HL-60/S4 (cell line): ENCODE results near the gene LENEP.
"Not testable (repeated sequence)": the region's sequence is repeated elsewhere in the genome, so short reads cannot be mapped to it uniquely, and the experiment has no call there.

Source experiments
- in situ Hi-C: fragments of 300-500 bp; cut with MboI; formaldehyde crosslinking; loops from 2 replicates; pipeline ENCODE4 v1.14.3; 2022; ENCODE audit warnings: low sequenced_read_pairs

LENEP gene

GRCh38 chr1:154974808-154975408, 18.5 kb upstream of the LENEP start:
- in situ Hi-C loops = no loop called here

GRCh38 chr1:154975409-154976059, 17.9 kb upstream of the LENEP start:
- in situ Hi-C loops = no loop called here

GRCh38 chr1:154977762-154978161, 15.6 kb upstream of the LENEP start:
- in situ Hi-C loops = not testable (repeated sequence)

GRCh38 chr1:154978360-154978759, 15.0 kb upstream of the LENEP start:
- in situ Hi-C loops = no loop called here

DNA sequence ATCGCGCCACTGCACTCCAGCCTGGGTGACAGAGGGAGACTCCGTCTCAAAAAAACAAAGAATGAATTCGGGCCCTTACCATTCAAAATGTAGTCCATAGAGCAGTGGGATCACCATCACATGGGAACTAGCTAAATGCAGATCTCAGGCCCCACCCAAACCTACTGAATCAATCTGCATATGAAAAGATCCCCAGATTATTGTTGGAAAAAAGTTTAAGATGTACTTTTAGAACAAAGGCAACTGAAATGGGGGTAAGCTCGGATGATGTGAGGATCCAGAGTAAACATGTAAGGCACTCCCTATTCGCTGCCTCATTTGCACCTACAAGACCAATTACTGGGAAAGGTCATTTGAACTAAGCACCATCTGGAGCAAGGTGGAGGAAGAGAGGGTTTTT, 11.0 kb upstream of the LENEP start:
- in situ Hi-C loops = no loop called here

DNA sequence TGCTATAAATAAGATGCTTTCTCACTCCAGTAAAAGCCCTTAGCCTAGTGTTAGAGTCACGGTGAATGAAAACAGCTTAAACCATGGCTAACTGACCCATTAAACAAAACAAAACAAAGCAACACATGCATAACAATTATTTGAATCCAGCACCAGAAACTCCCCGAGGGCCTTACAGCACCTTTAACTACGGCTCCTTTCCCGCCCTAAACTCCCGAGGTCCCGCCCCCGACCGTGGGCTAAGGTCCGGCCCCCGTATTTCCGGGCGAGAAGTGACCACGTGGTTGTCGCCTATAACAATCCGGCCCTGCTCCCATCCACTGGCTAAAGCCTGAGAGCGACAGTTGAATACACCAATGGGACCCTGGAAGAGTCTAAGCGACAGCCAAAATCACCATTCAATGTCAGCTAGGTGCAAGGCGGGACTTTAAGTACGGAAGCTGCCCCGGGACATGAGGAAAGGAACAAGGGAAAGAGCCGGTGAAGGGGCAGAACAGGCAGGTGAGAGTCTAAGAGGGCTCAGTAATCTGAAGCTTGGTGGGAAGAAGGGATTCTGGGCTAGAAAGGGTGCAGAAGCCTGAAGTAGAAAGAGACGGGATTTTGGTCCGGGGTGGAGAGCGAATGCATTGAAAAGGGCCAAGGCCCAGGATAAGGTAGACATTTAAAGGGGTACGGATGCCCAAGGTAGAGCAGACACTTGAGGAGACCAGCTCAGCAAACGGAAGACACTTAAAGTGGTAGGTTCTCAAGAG, 10.3 kb upstream of the LENEP start, which contains the start of gene FLAD1:
FLAD1 (plus strand) TSS at position 448 of the 752 bp plus-strand sequence. CDS start 351 bp downstream, outside the sequence.
- in situ Hi-C loops = no loop called here

- in situ Hi-C loops = no loop called here
Measured at GRCh38 chr1:154983776-154984466, 9.5 kb upstream of the LENEP start.

DNA sequence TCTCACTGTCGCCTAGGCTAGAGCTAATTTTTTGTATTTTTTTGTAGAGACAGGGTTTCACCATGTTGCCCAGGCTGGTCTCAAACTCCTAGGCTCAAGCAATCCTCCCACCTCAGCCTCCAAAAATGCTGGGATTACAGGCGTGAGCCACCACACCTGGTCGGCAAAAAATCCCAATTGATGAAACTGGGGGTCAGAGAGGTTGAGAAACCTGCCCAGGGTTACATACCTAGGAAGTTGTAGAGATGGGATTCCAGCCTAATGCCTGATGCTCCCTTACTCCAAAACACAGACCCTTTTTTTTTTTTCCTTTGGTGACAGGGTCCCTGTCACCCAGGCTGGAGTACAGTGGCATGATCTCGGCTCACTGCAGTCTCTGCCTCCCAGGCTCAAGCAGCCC, 6.7 kb upstream of the LENEP start:
- in situ Hi-C loops = not testable (repeated sequence)

GRCh38 chr1:154987326-154987725, 6.1 kb upstream of the LENEP start:
- in situ Hi-C loops = no loop called here

DNA sequence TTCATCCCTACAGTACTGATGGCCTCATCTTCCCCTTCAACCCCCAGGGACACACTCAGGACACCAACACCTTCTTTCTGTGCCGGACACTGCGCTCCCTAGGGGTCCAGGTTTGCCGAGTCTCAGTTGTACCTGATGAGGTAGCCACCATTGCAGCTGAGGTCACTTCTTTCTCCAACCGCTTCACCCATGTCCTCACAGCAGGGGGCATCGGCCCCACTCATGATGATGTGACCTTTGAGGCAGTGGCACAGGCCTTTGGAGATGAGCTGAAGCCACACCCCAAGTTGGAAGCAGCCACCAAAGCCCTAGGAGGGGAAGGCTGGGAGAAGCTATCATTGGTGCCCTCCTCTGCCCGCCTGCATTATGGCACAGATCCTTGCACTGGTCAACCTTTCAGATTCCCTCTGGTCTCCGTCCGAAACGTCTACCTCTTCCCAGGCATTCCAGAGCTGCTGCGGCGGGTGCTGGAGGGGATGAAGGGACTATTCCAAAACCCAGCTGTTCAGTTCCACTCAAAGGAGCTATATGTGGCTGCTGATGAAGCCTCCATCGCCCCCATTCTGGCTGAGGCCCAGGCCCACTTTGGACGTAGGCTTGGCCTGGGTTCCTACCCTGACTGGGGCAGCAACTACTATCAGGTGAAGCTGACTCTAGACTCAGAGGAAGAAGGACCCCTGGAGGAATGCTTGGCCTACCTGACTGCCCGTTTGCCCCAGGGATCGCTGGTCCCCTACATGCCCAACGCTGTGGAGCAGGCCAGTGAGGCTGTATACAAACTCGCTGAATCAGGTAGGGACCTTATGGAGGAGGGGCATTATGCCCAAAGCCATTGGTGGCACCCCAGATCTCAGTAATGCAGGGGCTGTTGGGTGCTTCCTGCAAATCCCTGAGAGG, 5.1 kb upstream of the LENEP start:
- in situ Hi-C loops = no loop called here

- in situ Hi-C loops = no loop called here
Measured at GRCh38 chr1:154989195-154989860, 4.1 kb upstream of the LENEP start.

- in situ Hi-C loops = no loop called here
Measured at GRCh38 chr1:154990276-154990675, 3.1 kb upstream of the LENEP start.

- in situ Hi-C loops = no loop called here
Measured at GRCh38 chr1:154992721-154993571, 440 bp upstream of the LENEP start.

DNA sequence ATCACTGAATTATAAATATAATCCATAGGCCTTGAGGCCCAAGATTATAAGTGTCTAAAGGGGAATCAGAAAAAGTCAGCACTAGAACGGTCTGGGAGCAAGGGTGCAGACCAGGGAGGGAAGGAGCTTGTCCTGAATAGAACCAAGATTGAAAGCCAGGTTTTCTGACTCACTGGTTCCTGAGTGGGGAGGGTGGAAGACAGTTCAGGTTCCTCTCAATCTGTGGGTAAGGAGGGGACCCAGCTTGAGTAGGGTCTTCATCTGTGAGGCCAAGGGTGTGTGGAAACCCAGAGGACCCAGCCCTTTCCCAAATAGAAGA, 842 bp downstream of the LENEP start:
- in situ Hi-C loops = no loop called here

DNA sequence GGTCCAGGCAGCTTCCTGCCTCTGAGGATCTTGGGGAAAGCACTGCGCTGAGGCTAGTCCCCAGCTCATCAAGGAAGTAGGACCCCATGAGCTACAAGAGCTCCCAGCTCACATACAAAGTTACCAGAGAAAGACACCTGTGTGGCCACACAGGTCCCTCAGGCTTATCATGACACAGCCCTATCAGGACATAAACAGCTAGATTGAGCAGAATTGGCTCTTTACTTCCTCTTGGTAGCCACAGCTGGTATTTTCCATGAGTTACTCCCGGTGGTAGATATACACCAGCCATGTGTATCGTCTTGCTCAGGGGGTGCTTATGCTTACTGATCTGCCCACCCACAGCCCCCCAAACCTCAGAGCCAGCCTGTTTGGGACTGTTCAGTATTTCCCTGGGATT, 1.2 kb downstream of the LENEP start:
- in situ Hi-C loops = no loop called here

- in situ Hi-C loops = not testable (repeated sequence)
Measured at GRCh38 chr1:154995301-154995983, 2.1 kb downstream of the LENEP start.

- in situ Hi-C loops = no loop called here
Measured at GRCh38 chr1:154996966-154997701, 3.7 kb downstream of the LENEP start.

GRCh38 chr1:154998201-154998780, 4.9 kb downstream of the LENEP start:
- in situ Hi-C loops = no loop called here
